Duodenal mucosa (tissue), 2 donors: ENCODE results near the gene NOD2.

ENCODE experiments used
- H3K27ac ChIP-seq: one replicate; pipeline ENCODE4 v1.7.0; 2013; ENCODE audit warnings: low read depth, low read length
- H3K27me3 ChIP-seq, 2 donors: one replicate each; pipeline ENCODE4 v1.7.0; 2013; ENCODE audit warnings: low read length in 2 of 2, control low read depth in 1 of 2; ENCODE audit not compliant: insufficient read depth in 2 of 2, control insufficient read depth in 1 of 2
- H3K36me3 ChIP-seq, 2 donors: one replicate each; pipeline ENCODE4 v1.7.0; 2013; ENCODE audit warnings: low read length in 2 of 2, control low read depth in 1 of 2; ENCODE audit not compliant: insufficient read depth in 2 of 2, control insufficient read depth in 1 of 2
- H3K4me1 ChIP-seq, 2 donors: one replicate each; pipeline ENCODE4 v1.7.0; 2013; ENCODE audit warnings: low read length in 2 of 2, control low read depth in 1 of 2; ENCODE audit not compliant: insufficient read depth in 2 of 2, control insufficient read depth in 1 of 2
- H3K4me3 ChIP-seq, 2 donors: one replicate each; pipeline ENCODE4 v1.7.0; 2013; ENCODE audit warnings: low read length in 2 of 2, low read depth in 1 of 2
- H3K9ac ChIP-seq, 2 donors: one replicate each; pipeline ENCODE4 v1.7.0; 2013; ENCODE audit warnings: low read length in 2 of 2, low read depth in 1 of 2
- H3K9me3 ChIP-seq, 2 donors: one replicate each; pipeline ENCODE4 v1.7.0; 2013; ENCODE audit warnings: low read length in 2 of 2, control low read depth in 1 of 2; ENCODE audit not compliant: control insufficient read depth in 1 of 2

The NOD2 gene

GRCh38 chr16:50704245-50704644, 10.8 kb downstream of the NOD2 start:
- Histone ChIP-seq H3K9ac (no peak overlapping the region), H3K9me3 (peaks cover 7 to 17% of the 10 kb centered on the region in 2 donors), H3K27me3 (no peaks in the 10 kb centered on the region)

GRCh38 chr16:50705436-50706110, 12.2 kb downstream of the NOD2 start:
- H3K27me3 ChIP-seq, result no peaks in the 10 kb centered on the region
- H3K9me3 ChIP-seq, result peaks cover 7 to 17% of the 10 kb centered on the region in 2 donors
- peaks cover 3 to 7% of the 10 kb centered on the region in 2 donors for H3K4me1 ChIP-seq
- H3K36me3 ChIP-seq, result no peaks in the 10 kb centered on the region
- H3K27ac ChIP-seq, result no peak overlapping the region
- H3K9ac ChIP-seq, result no peak overlapping the region
- no peak overlapping the region for H3K4me3 ChIP-seq

More at GRCh38 chr16:50704245-50704644, 10.8 kb downstream of the NOD2 start:
- H3K4me3 ChIP-seq, result no peak overlapping the region
- H3K27ac ChIP-seq, result no peak overlapping the region
- H3K36me3 ChIP-seq, result no peaks in the 10 kb centered on the region
- H3K4me1 ChIP-seq, result peaks cover 3 to 7% of the 10 kb centered on the region in 2 donors

GRCh38 chr16:50706250-50706649, 12.8 kb downstream of the NOD2 start:
- Histone ChIP-seq H3K36me3 (no peaks in the 10 kb centered on the region), H3K27me3 (no peaks in the 10 kb centered on the region), H3K4me1 (peaks cover 3 to 7% of the 10 kb centered on the region in 2 donors), H3K9me3 (peaks cover 7 to 17% of the 10 kb centered on the region in 2 donors), H3K4me3 (no peak overlapping the region), H3K27ac (no peak overlapping the region), H3K9ac (no peak overlapping the region)

GRCh38 chr16:50708373-50709060, 15.1 kb downstream of the NOD2 start:
- no peaks in the 10 kb centered on the region for H3K36me3 ChIP-seq
- no peak overlapping the region for H3K4me3 ChIP-seq
- no peak overlapping the region for H3K27ac ChIP-seq

GRCh38 chr16:50709061-50709684, 15.8 kb downstream of the NOD2 start:
- H3K4me3 ChIP-seq, result no peak overlapping the region
- peaks cover 4 to 7% of the 10 kb centered on the region in 2 donors for H3K4me1 ChIP-seq
- H3K27me3 ChIP-seq, result no peaks in the 10 kb centered on the region
- H3K27ac ChIP-seq, result no peak overlapping the region
- no peak overlapping the region for H3K9ac ChIP-seq
- no peaks in the 10 kb centered on the region for H3K36me3 ChIP-seq
- peaks cover under 1 to 12% of the 10 kb centered on the region in 2 donors for H3K9me3 ChIP-seq

More at GRCh38 chr16:50708373-50709060, 15.1 kb downstream of the NOD2 start:
- peaks cover 3 to 7% of the 10 kb centered on the region in 2 donors for H3K4me1 ChIP-seq
- H3K9me3 ChIP-seq, result peaks cover 7 to 17% of the 10 kb centered on the region in 2 donors
- no peak overlapping the region for H3K9ac ChIP-seq
- H3K27me3 ChIP-seq, result no peaks in the 10 kb centered on the region

GRCh38 chr16:50709980-50710379, 16.6 kb downstream of the NOD2 start:
- no peaks in the 10 kb centered on the region for H3K36me3 ChIP-seq
- H3K9ac ChIP-seq, result no peak overlapping the region
- peaks cover 0 to 4% of the 10 kb centered on the region in 2 donors for H3K9me3 ChIP-seq
- H3K27ac ChIP-seq, result no peak overlapping the region
- H3K4me3 ChIP-seq, result no peak overlapping the region
- H3K4me1 ChIP-seq, result peaks cover 7 to 8% of the 10 kb centered on the region in 2 donors
- H3K27me3 ChIP-seq, result no peaks in the 10 kb centered on the region

GRCh38 chr16:50711040-50711439, 17.6 kb downstream of the NOD2 start:
- Histone ChIP-seq H3K4me1 (peaks cover 7 to 8% of the 10 kb centered on the region in 2 donors), H3K4me3 (no peak overlapping the region), H3K9ac (no peak overlapping the region), H3K27ac (no peak overlapping the region), H3K36me3 (no peaks in the 10 kb centered on the region), H3K27me3 (no peaks in the 10 kb centered on the region), H3K9me3 (no peaks in the 10 kb centered on the region)

GRCh38 chr16:50711862-50712559, 18.6 kb downstream of the NOD2 start:
- Histone ChIP-seq H3K4me1 (peaks cover 7 to 8% of the 10 kb centered on the region in 2 donors), H3K9ac (no peak overlapping the region), H3K36me3 (no peaks in the 10 kb centered on the region), H3K27ac (no peak overlapping the region), H3K4me3 (no peak overlapping the region), H3K9me3 (no peaks in the 10 kb centered on the region), H3K27me3 (no peaks in the 10 kb centered on the region)

- Histone ChIP-seq H3K27me3 (no peaks in the 10 kb centered on the region), H3K9ac (no peak overlapping the region), H3K27ac (no peak overlapping the region), H3K4me3 (no peak overlapping the region), H3K36me3 (no peaks in the 10 kb centered on the region), H3K9me3 (no peaks in the 10 kb centered on the region), H3K4me1 (peaks cover 7 to 8% of the 10 kb centered on the region in 2 donors)
Observed at GRCh38 chr16:50712560-50712898, 19.1 kb downstream of the NOD2 start.

- Histone ChIP-seq H3K9me3 (no peaks in the 10 kb centered on the region), H3K4me1 (peaks cover 7 to 8% of the 10 kb centered on the region in 2 donors), H3K27me3 (no peaks in the 10 kb centered on the region), H3K4me3 (no peak overlapping the region), H3K9ac (no peak overlapping the region), H3K27ac (no peak overlapping the region), H3K36me3 (no peaks in the 10 kb centered on the region)
Observed at GRCh38 chr16:50712956-50713355, 19.6 kb downstream of the NOD2 start.
